Retinal pigment epithelial cell (primary cell): ENCODE measurements around the gene DNM2.
"Not testable (repeated sequence)": the region's sequence is repeated elsewhere in the genome, so short reads cannot be mapped to it uniquely, and the experiment has no call there.

Source experiments
- DNase-seq: peaks from one replicate; pipeline ENCODE4 v3.0.0-alpha.2; 2010; ENCODE audit warnings: low read depth
- H3K4me3 ChIP-seq: 2 replicates; pipeline ENCODE4 v1.5.1; 2011; ENCODE audit warnings: mild to moderate bottlenecking, low read length, control low read depth, moderate library complexity
- TF ChIP-seq, protein P1 (sequence below): conservative IDR thresholded peaks from 2 replicates; pipeline ENCODE4 v1.5.1; 2011; ENCODE audit warnings: low read depth, low read length, control low read depth, inconsistent platforms

The DNM2 gene

DNA sequence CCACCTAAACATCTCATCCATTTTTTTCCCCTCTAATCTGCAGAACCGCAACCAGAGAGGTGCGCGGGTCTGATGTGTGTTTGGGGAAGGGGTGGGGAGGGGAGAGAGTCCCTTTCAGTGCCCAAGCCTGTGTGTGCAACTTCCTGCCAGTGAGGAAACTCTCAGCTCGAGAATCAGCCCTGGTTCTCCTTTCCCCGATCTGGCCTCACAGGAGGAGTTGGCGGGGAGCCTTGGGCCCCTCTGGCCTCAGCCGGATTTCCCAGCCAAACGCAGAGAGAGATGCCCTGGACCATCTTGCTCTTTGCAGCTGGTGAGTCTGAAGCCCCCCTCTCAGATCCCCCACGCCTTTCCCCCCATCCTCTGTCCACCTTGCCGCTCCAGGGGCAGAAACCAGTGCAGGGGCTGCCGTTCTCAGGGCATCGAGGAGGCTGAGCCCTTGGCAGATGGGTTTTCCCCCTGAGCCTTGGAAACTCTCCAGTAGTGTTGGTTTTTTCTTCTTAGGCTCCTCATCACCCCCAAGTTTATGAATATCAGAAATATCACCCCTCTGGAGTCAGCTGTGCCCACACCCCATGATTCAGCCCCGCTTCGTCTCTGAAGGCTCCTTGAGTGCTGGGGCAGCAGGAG is 130.5 kb downstream of the DNM2 start, which contains the start of gene C19orf38:
TSS of gene C19orf38 (plus strand) at position 186 of the 627 bp plus-strand sequence. CDS start at position 280, 94 bp downstream.
- DNase-seq = no peak
- TF ChIP-seq, protein P1, sequence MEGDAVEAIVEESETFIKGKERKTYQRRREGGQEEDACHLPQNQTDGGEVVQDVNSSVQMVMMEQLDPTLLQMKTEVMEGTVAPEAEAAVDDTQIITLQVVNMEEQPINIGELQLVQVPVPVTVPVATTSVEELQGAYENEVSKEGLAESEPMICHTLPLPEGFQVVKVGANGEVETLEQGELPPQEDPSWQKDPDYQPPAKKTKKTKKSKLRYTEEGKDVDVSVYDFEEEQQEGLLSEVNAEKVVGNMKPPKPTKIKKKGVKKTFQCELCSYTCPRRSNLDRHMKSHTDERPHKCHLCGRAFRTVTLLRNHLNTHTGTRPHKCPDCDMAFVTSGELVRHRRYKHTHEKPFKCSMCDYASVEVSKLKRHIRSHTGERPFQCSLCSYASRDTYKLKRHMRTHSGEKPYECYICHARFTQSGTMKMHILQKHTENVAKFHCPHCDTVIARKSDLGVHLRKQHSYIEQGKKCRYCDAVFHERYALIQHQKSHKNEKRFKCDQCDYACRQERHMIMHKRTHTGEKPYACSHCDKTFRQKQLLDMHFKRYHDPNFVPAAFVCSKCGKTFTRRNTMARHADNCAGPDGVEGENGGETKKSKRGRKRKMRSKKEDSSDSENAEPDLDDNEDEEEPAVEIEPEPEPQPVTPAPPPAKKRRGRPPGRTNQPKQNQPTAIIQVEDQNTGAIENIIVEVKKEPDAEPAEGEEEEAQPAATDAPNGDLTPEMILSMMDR = no peak
- no peak within 1 kb of the TSS for H3K4me3 ChIP-seq

DNA sequence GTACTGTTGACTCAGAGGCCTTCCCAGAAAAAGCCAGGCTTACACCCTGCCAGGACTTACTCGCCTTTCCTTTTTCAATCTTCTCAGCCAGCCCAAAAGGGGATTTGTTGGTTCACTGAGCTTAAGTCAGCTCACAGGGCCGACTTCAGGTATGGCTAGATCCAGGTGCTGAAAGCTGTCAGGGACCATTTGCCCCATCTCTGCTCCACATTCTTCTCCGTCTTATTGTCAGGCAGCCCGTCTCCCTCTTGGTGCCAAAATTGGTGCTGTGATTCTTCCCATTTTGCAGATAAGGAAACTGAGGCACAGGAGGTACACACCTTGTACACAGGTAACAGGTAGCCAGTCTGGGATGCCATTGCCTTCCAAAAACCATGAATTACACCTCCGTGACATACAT is 132.8 kb downstream of the DNM2 start:
- DNase-seq = no peak
- TF ChIP-seq, protein P1 = no peak
- H3K4me3 ChIP-seq = no peak overlapping the region

DNA sequence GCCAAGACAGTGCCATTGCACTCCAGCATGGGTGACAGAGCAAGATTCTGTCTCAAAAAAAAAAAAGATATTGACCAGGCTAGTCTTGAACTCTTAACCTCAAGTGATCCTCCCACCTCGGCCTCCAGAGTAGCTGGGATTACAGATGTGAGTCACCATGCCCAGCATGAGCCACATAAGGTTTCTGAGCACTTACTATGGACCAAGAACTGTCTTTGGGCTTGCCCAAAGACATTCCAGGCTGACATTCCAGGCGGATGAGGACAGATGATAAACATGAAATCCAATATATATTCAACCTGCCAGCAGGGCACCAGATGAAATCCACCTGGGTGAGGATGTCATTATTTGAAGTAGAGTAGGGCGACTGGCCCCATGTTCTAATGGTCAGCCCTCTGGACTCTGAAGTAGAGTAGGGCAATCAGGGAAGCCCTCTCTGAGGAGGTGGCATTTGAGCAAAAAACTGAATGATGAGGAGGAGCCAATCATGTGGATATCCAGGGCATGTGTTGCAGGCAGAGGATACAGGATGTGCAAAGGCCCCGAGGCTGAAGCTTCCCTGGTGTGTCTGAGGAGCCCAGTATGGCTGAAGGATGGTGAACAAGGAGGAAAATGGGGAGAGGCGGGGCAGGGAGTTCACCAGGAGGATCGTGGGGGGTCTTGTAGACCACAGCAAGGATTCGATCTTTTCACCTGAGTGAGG is 134.4 kb downstream of the DNM2 start:
- H3K4me3 ChIP-seq = no peak overlapping the region
- DNase-seq = no peak
- TF ChIP-seq, protein P1 = no peak

DNA sequence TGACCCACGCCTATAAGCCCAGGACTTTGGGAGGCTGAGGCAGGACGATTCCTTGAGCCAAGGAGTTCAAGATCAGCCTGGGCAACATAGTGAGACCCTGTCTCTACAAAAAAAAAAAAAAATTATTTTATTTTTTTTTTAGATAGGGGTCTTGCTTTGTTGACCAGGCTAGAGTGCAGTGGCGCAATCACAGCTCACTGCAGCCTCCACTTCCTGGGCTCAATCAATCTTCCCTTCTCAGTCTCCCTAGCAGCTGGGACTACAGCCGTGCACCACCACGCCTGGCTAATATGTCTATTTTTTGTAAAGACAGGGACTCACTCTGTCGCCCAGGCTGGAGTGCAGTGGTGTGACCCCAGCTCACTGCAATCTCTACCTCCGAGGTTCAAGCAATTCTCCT is 135.1 kb downstream of the DNM2 start:
- no peak for DNase-seq
- no peak overlapping the region for H3K4me3 ChIP-seq
- TF ChIP-seq, protein P1 = no peak

DNA sequence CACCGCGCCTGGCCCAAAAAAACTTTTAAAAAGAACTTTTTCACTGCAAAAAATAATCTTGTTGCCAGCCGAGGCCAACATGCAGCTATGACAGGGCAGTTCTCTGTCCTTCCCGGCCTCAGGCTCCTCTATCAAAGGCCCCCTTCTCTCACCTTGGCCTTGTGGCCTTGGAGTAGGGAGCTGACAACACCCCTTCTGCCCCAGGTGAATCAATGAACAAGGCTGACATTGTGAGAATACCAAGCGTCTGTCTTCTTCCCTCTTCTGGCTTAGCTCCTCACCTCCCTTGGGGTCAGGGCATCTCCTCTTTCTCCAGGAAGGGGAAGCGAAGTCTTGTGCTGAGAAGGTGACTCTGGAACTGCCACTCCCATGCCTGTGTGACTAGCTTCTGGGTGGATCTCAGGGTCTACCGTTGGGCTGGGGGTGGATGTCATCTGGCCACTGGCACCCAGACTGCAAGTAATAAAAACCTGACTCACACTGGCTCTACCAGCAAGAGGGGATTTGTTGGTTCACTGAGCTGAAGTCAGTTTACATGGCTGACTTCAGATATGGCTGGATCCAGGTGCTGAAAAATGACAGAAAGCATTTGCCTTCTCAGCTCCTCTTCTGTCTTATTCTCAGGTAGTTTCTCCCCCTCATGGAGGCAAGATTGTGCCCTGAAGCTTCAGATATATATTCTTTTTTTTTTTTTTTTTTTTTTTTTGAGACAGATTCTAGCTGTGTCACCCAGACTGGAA is 136.6 kb downstream of the DNM2 start:
- H3K4me3 ChIP-seq = no peak overlapping the region
- DNase-seq = no peak
- TF ChIP-seq, protein P1 = no peak

DNA sequence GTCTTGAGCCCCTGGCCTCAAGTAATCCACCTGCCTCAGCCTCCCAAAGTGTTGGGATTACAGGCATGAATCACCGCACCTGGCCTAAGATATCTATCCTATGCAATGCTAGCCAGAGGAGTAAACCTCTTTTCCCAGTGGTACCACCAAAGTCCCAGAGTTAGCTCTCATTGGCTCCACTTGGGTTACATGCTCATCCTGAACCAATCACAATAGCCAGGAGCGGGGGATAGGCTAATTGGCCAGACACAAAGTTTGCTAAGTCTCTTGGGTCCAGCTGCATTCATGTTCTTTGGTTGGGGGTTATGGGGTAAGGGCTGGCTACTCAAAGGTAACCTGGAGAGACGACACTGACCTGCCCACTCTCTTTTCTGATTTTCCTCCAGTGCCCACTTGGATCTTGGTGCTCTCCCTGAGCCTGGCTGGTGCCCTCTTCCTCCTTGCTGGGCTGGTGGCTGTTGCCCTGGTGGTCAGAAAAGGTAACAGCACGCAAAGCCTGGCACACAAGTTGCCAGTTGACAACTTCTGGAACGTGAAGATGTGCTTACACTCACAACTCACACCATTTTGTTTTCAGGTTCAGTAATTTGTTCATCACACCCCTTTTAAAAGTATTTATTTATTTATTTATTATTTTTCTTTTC is 138.1 kb downstream of the DNM2 start:
- TF ChIP-seq, protein P1 = peak; percentile 62
- H3K4me3 ChIP-seq = no peak overlapping the region
- DNase-seq = no peak

DNA sequence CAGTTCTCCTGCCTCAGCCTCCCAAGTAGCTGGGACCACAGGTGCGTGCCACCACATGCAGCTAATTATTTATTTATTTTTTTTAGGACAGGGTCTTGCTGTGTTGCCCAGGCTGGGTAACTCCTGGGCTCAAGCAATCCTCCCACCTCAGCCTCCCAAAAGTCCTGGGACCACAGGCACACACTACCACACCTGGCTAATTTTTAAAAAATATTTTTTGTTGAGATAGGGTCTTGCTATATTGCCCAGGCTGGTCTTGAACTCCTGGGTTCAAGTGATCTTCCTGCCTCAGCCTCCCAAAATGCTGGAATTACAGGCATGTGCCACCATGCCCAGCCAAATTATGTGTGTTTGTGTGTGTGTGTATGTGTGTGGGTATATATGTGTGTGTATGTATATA is 139.0 kb downstream of the DNM2 start:
- not testable (repeated sequence) for H3K4me3 ChIP-seq, DNase-seq
